GM20431 (cell line): ENCODE results near the gene RASSF6.
"Not testable (repeated sequence)": the region's sequence is repeated elsewhere in the genome, so short reads cannot be mapped to it uniquely, and the experiment has no call there.

Experiments used
- in situ Hi-C: fragments of 300-500 bp; cut with MseI, MboI; formaldehyde crosslinking; loops from one replicate; pipeline ENCODE4 v1.15.0; 2020; ENCODE audit warnings: low sequenced_read_pairs; ENCODE audit not compliant: unreplicated experiment

Gene RASSF6

DNA sequence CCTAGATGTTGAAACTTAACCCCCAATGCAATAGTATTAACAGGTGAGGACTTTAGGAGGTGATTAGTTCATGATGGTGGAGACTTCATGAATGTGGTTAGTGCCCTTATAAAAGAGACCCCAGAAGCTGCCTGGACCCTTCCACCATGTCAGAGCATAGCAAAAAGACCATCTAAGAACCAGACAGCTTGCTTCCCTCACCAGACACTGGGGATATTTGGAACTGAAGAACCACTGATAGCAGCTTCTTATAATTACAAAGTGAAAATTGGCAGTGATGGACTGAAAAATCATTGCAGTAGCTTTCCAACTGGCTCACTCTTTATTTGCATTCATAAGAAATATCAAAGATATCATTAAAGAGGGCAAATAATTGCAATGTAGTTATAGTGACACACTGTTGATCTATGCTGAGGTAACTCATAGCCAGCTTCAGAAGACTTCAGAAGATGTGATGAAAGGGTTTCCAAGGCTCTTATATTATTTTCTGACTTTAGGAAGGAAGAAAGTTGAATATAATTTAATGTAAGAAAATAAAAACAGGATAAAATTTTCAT lies 5.8 kb downstream of the RASSF6 start:
- in situ Hi-C loops: no loop called here

DNA sequence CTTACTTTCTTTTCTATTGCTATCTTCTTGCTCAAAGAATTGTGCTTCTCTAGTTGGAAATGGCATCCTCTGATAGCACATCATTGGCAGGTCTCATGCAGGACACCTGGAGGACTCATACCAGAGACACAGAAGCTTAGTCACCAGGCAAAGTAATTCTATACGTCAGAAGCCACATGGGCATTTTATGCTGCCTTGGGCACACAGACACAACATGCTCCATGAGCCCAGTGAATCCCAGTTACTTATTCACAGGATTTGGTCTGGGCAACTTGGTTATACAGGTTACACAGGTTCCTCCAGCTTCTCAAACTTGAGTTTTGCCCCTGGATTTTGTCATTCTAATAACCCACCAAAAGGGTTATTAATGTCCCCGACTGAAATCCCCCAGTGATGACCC lies 7.1 kb downstream of the RASSF6 start:
- in situ Hi-C loops: no loop called here

DNA sequence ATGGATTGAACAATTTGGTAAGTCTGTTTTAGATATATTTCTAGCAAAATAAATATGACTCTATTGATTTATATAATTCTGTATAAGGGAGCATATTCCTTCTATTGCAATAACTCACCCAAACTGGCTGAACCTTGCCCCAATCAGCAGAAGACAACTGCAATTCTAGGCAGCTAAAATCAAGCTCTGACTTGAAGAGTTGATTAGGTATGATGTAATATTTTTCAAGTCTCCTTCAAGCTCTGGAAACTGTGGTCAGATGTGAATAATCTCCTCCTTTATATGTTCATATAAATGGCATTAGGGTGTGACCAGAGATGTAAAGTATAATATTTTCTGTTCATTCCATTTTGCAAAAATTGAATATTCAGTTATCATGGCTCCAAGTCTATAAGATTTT lies 8.2 kb downstream of the RASSF6 start:
- in situ Hi-C loops: no loop called here

DNA sequence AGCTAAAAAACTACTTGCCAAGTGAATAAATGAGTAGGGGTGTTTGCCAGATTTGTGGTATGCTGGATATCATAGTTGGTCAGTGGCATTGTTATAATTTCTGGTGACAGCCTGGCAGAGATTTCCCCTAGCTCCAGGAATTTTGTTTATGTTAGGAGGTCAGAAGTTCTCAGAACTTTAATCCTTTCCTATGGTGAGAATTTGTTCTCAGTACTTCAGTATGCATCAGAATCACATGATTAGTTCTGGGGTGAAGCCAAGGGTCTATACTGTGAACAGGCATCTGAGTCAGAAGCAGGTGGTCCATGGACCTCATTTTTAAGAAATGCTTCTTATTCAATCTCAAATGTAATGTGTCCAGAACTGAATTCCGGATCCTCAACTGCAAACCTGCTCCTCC lies 10.5 kb downstream of the RASSF6 start:
- in situ Hi-C loops: no loop called here

DNA sequence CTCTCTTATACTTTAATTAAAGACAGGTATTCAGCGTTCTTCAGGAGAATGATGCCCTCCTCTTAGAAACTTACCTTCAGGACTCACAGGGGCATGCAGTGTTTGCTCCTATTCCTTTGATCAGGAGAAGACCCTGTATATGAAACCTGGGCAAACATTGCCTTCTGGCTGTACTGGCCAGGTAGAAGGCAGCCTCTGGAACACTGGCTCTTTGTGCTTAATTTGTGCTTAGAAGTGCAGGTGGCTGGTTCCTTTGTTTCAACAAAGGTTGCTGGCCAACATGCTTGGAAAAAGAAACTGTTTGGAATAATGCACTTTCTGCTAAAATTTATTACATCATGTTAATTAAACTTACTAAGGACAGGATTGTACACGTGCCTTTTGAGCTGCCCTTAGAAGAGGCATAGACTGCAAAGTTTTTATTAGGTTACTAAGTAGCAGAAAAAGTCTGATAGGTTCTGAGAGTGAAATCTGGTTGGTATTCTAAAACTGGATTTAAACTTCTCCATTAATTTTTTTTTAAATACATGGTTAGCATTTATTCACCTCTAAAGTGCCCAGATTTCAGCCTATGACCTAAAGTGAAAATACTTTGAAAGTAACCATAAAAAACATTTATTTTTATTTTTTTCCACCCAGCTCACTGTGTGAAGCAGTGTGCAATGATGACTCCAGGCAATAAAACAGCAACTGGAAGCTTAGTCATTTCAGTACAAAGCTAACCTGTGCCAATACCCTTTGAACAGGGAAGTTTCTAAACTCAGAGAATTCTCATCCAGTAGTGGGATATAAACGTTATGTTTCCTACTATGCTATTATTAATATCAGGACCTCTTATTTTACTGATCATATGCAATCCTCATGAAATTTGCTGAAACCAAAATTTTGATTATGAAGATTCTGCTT lies 11.3 kb downstream of the RASSF6 start:
- in situ Hi-C loops: no loop called here

DNA sequence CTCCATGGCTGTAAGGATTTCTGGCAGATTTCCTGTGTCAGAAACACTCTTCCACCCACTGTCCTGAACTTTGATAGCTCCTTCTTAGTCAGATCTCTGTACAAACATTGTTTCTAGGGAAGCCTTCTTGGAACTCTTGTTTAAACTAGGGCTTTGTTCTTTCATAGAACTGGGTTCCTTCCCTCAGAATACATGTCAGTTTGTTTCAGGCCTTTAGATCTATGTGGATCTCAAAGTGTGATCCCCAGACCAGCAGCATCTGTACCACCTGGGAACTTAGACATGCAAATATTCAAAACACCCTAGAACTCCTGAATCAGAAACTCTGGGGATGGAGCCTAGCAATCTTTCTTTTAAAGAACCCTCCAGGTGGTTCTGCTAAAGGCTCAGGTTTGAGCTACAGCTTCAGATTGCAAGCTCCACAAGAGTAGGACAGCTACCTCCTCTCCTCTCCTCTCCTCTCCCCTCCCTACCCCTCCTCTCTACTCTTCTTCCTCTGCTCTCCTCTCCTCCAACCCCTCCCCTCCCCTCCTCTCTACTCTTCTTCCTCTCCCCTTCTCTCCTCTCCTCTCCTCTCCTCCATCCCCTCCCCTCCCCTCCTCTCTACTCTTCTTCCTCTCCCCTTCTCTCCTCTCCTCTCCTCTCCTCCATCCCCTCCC lies 12.7 kb downstream of the RASSF6 start:
- in situ Hi-C loops: no loop called here

DNA sequence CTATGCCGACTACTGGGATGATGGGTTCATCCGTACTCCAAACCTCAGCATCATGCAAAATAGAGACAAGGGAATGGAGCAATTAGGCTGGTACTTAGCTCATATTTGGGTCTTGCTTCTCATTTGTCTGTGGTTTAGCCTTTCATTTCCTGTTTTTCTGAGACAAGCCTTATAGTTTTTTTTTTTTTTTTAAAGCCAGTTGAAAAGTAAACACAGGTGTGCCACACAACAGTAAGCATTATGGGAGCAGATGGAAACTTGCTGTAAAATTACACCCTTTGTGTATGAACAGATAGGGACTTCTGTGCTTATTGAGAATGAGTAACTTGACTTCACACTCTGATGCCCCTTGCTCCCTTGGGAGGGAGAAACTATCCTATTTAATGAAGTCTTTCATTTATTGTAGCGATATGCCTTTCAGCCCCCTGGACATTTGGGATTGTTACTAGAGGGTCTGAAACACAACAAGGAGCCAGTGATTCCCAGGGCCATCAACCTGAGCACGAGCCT lies 13.7 kb downstream of the RASSF6 start:
- in situ Hi-C loops: no loop called here

DNA sequence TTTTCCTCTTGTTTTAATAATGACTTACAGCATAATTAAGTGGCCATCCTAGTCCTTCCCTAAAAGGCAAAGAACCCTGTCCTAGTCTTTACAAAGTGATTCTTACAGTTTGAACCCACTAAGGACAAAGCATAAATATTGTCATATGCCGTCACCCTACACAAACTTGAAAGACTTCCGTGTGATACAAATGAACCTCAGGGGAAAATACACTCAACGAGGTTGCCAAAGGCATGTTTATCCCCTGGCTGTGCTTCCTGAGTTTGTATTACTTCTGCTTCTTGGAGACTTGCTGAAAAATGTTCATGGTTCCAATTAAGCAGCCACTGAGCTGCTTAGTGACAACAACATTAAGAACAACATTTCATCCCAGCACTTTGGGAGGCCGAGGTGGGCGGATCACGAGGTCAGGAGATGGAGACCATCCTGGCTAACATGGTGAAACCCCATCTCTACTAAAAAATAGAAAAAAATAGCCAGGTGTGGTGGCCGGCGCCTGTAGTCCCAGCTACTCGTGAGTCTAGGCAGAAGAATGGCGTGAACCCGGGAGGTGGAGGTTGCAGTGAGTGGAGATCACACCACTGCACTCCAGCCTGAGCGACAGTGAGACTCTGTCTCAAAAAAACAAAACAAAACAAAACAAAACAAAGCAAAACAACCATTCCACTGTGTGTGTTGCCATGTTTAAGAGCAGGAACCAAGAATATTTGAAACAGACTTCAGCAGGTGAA lies 16.2 kb downstream of the RASSF6 start:
- in situ Hi-C loops: no loop called here

DNA sequence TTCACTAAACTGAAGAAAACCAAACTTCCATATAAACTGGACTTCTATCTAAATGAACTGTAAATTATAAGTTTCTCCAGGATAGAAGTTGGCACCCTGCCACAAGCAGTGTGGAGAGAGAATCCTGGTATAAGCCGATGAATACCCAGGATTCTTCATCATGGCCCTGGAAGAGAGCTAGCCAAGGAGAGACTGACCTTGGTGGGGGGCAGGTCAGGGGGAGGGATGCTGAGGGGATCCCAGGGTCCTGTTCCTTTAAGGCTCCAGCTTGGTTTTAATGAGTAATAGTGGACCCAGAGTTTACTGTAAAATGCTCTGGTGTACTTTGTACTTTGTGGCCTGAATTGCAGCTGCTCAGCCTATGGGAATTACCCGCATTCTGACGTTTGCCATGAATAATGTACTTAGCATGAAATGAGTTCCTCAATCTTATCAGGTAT lies 16.9 kb downstream of the RASSF6 start:
- in situ Hi-C loops: no loop called here

DNA sequence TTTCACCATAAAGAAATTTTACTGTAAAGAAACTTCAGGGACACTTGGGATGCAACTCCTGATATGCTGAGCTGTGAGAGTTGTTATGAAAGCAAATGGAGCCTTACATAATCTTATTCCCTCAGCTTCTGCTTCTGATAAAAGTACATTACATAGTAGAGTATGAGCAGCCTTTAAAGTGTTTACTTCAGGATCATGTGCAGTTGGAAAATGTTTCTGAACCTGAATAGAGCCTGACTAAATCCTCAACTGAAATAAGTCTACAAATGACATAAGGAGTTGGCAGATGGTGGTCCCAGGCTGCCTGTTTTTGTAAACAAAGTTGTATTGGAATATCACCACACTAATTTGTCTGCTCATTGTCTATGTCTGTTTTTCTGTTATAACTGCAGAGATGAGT lies 19.3 kb downstream of the RASSF6 start:
- in situ Hi-C loops: no loop called here

DNA sequence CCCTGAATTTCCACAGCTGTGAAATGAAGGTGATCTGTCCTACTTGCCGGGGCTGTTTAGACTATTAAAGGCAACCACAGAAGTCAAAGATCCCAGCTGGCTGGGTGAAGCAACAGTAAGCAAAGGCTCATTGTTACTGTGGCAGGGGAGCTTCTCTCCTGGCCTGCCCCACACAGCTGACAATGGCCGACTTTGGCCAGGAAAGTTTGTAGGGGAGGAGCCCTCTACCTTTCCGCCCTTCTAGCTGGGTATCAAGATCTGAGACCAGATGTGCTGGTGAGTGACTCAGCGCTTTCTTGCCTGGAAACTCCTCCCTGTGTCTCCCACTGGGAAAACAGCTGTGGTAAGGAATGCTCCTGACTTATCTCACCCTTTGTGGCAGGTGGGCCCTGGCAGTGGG lies 21.1 kb downstream of the RASSF6 start:
- in situ Hi-C loops: no loop called here

DNA sequence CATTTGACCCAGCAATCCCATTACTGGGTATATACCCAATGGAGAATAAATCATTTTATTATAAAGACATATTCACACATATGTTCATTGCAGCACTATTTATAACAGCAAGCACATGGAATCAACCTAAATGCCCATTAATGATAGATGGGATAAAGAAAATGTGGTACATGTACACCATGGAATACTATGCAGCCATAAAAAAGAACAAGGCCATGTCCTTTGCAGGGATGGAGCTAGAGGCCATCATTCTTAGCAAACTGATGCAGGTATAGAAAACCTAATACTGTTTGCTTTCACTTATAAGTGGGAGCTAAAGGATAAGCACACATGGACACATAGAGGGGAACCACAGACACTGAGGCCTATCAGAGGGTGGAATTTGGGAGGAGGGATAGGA lies 22.6 kb downstream of the RASSF6 start:
- in situ Hi-C loops: no loop called here

DNA sequence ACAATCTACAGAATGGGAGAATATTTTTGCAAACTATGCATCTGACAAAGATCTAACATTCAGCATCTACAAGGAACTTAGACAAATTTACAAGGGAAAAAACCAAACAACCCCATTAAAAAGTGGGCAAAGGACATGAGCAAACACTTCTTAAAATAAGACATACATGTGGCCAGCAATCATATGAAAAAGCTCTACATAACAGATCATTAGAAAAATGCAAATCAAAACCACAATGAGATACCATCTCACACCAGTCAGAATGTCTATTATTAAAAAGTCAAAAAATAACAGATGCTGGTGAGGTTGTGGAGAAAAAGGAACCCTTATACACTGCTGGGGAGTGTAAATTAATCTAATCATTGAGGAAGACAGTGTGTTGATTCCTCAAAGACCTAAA lies 23.1 kb downstream of the RASSF6 start:
- in situ Hi-C loops: not testable (repeated sequence)

DNA sequence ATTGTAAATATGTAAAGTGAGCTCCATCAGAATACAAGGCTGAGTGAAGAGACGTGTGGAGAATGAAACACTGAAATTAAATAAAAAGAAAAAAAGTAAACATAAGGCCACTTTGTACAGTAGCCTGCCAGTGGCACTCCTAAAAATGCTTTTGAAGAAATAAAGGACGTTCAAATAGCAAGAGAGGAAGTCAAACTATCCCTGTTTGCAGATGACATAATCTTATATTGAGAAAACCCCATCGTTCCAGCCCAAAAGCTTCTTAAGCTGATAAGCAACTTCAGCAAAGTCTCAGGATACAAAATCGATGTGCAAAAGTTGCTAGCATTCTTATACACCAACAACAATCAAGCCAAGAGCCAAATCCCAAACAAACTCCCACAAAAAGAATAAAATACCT lies 24.2 kb downstream of the RASSF6 start:
- in situ Hi-C loops: no loop called here

DNA sequence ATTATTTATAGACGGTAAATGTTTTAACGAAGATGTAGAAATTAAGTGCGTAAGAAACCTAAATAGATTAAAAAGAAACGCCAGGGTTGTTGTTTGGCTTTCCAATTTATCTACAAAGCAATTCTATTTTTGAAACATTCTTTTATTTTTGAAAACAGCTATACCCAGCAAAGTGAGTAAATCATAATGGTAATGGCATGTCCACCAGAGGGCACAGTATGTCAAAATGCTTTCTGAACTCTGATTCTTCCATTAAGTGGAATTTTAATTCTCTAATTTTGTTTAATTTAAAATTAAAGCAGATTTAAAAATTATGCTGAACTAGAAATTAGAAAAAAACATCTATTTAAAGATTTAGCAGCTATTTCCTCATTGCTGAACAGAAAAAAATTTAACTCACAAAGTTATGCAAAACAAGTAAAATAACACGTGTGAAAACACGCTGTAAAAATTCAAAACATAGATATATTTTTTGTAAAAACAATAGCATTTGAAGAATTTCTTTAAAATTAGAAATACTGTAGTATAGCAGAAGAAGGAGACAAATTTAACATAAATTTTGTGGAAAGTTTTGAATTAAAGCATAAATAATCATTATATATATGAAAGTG lies 26.5 kb downstream of the RASSF6 start:
- in situ Hi-C loops: no loop called here

DNA sequence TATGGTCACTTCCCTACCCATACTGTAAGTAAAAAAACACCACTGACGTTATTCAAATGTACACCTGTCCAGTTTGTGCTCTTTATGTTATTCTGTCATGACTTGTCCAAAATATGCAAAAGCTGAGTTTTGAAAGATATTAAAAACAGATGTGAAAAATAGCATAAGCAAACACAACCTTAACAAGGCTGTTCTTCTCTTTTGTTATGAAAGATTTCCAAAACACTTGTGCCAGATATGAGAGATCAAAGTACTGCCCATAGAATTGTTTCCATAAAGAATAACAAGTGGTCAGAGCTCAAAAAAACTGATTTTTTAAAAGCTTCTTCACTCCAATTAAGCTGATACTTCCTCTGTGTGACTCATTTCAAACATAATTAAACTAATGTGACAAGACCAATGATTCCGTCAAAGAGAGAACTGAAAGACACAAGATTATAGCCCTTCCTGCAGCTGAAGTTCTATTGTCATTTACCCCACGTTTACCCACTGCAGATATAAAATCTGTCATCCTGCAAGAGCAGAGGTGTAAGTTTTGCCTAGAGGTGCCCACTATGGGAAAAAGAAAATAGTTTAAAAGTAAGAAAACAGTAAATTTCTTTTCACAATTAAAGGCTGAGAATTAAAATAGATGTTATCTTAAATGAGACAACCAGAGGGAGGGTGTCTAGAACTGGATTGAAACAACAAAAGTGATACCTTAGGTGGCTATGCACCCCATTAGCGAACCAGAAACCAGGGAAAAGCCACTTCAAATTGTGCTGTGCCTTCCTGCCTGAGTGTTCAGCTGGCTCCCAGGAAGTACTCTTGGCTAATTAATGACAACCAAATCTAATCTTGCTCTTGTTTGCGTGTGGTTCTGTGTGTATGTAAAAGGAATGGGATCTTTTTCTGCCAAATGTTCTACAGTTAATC lies 30.1 kb downstream of the RASSF6 start:
- in situ Hi-C loops: no loop called here

DNA sequence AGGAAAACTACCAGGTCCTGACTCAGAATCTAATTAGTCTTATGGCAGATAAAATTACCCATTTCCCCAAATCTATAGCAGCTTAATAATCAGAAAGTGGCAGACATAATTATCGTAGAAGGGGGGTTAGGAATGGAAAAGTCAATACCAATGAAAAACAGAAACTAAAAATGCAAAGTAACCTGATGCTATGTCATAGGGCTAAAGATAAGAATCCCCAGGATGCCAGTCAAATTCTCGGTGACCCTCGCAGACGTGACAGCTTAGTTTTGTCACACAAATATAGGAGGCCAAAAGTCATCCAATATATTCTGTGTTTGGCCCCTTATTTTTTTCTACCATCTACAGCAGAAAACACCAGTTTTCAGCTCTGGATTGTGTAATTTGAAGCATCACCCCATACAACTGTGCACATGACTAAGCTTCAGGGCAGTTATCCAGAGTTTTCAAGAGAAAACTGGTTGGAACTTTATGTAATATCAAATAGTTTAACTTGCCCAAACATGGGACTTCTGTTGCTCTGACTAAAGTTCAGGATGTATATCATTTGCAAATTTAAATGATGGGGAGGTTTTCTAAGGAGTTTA lies 30.9 kb downstream of the RASSF6 start:
- in situ Hi-C loops: no loop called here

DNA sequence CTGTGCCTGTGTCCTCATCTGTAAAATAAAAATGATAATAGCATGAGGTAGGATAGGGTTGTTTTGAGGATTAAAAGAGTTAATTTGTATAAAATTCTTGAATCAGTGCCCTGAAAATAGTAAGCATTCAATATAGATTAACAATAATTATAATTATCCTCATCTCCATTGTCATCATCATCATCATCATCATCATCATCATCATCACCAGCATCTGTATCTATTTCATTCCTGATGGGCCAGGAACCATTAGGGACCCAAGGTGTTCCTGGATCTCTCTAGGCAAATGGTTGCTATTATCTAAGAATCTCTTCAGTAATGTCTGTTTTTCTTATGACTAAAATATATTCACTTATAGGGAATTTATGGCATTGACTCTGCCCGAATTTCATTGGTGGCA lies 31.6 kb downstream of the RASSF6 start:
- in situ Hi-C loops: no loop called here

DNA sequence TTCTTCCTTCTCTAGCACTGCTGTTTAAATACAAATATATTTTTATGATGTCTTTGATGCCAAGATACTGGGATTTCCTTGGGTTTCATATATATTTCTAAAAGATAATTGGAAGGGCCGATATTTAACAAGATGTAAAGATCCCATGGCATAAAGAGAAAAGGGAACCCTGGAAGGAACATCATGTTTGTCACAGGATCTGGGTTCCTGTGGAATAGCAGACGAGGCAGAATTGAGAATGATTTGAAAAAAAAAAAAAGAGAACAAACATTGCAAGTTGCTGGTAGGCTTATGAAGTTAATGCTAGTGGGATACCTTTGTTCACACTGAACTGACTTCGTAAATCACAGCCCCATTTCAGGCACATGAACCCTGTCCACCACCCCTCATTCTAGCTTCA lies 33.6 kb downstream of the RASSF6 start:
- in situ Hi-C loops: no loop called here
